IPS DF 6.9 (cell line): Measurements from ENCODE around the gene CTCF.

Source experiments
- DNase-seq: peaks from one replicate; pipeline ENCODE4 v3.0.0-alpha.2; 2013; ENCODE audit warnings: low read depth, low spot score
- H3K27ac ChIP-seq: one replicate; pipeline ENCODE4 v1.5.1; 2013; ENCODE audit warnings: low read length, control low read depth
- H3K27me3 ChIP-seq: 2 replicates; pipeline ENCODE4 v1.6.1; 2013; ENCODE audit warnings: mild to moderate bottlenecking, low read length; ENCODE audit not compliant: control insufficient read depth, insufficient read depth
- H3K36me3 ChIP-seq: 2 replicates; pipeline ENCODE4 v1.6.1; 2013; ENCODE audit warnings: low read length; ENCODE audit not compliant: control insufficient read depth, insufficient read depth
- H3K4me1 ChIP-seq: 2 replicates; pipeline ENCODE4 v1.6.1; 2013; ENCODE audit warnings: low read length; ENCODE audit not compliant: control insufficient read depth, insufficient read depth
- H3K4me3 ChIP-seq: 2 replicates; pipeline ENCODE4 v1.5.1; 2013; ENCODE audit warnings: mild to moderate bottlenecking, low read length
- H3K9me3 ChIP-seq: 2 replicates; pipeline ENCODE4 v1.6.1; 2013; ENCODE audit warnings: low read length, inconsistent platforms; ENCODE audit not compliant: control insufficient read depth, insufficient read depth
- WGBS: extraction: QIAGEN DNeasy Blood & Tissue Kit; methylation state at CpG from one replicate; pipeline ENCODE4 v1.1.7; 2013; ENCODE audit warnings: mixed read lengths, missing lambda C conversion rate; ENCODE audit not compliant: insufficient read length, insufficient coverage; 5-methylcytosine and 5-hydroxymethylcytosine counted together

CTCF gene

DNA sequence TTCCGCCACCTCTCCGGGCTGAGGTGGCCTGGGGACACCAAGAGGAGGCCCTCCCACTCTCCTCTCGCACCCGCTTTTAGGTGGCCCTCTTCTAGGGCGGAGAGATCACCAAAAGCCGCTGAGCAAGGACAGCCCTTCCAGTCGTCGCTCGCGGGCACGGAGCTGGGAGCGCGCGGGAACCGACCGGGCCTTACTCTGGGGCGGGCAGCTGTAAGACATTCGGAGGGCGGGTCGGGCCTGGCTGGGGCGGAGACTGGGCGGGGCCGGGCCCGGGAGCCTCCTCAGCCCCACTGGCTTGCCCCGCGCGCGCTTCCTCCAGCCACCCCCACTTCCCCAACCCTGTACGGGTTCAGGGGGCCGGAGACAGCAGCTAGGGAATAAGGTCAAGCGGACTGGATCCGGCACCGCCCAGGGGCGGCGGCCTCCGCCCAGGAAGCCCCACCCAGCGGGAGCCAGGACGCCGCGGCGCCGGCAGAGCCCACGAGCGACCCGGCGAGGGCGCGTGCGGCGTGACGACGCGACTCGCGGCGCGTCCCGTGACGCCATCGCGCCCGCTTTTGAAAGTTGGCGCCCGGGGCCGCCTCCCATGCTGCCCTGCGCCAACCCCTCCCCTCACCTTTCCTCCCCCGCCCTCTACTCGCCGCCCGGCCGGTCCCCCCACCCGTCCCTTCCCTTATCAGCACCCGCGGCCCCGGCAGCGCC lies 351 bp upstream of the CTCF start:
- no peaks in the 10 kb centered on the region for H3K36me3 ChIP-seq
- WGBS = no CpG with 5 or more reads among the region's 76 CpGs
- 0 out of 2 replicates have a peak, but pooled peaks cover 1% of the 10 kb centered on the region for H3K4me1 ChIP-seq
- DNase-seq = peak; percentile 87
- no peaks in the 10 kb centered on the region for H3K27me3 ChIP-seq
- no peaks in the 10 kb centered on the region for H3K9me3 ChIP-seq
- H3K27ac ChIP-seq = no peak overlapping the region
- H3K4me3 ChIP-seq = peak overlapping the region; percentile 90; the same call in 1 of the 2 replicates

GRCh38 chr16:67562918-67563707 lies 787 bp downstream of the CTCF start:
- Histone ChIP-seq H3K27ac (no peak overlapping the region), H3K4me3 (peak overlapping the region; percentile 90), H3K36me3 (no peaks in the 10 kb centered on the region), H3K27me3 (no peaks in the 10 kb centered on the region), H3K4me1 (0 out of 2 replicates have a peak, but pooled peaks cover 1% of the 10 kb centered on the region), H3K9me3 (no peaks in the 10 kb centered on the region)
- DNase-seq = no peak
- no CpG with 5 or more reads among the region's 96 CpGs for WGBS

- peak overlapping the region; percentile 90; the same call in 1 of the 2 replicates for H3K4me3 ChIP-seq
- no peaks in the 10 kb centered on the region for H3K27me3 ChIP-seq
- no peak overlapping the region for H3K27ac ChIP-seq
- WGBS = no CpG with 5 or more reads among the region's 20 CpGs
- 0 out of 2 replicates have a peak, but pooled peaks cover 1% of the 10 kb centered on the region for H3K4me1 ChIP-seq
- no peaks in the 10 kb centered on the region for H3K36me3 ChIP-seq
- no peaks in the 10 kb centered on the region for H3K9me3 ChIP-seq
- no peak for DNase-seq
These were observed 1.6 kb downstream of the CTCF start for GRCh38 chr16:67563708-67564468.

GRCh38 chr16:67565470-67566100 lies 3.3 kb downstream of the CTCF start:
- no CpG with 5 or more reads among the region's 8 CpGs for WGBS
- H3K27me3 ChIP-seq = no peaks in the 10 kb centered on the region
- H3K36me3 ChIP-seq = no peaks in the 10 kb centered on the region
- H3K4me1 ChIP-seq = 0 out of 2 replicates have a peak, but pooled peaks cover 1% of the 10 kb centered on the region
- no peak overlapping the region for H3K27ac ChIP-seq
- H3K4me3 ChIP-seq = no peak overlapping the region
- no peak for DNase-seq
- no peaks in the 10 kb centered on the region for H3K9me3 ChIP-seq

DNA sequence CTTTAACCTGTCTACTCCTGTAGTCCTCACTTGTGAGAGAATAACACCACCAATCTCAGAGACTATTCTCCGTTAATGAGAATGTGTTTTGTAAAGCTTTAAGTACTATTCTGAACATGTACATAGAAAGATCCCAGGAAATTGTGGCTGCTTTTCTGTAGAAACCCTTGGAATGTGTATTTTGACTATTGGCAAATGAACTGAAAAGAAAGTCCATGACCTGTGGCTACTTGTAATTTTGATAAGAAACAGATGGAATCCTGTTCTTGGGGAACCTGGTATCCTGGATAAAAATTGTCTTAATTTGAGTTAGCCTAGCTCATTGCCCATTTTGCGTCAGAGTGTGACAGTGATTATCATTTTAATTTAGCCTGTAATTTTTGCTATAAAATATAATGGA lies 9.1 kb downstream of the CTCF start:
- no peaks in the 10 kb centered on the region for H3K9me3 ChIP-seq
- H3K4me3 ChIP-seq = no peak overlapping the region
- no peak overlapping the region for H3K27ac ChIP-seq
- no peak for DNase-seq
- no peaks in the 10 kb centered on the region for H3K4me1 ChIP-seq
- H3K36me3 ChIP-seq = peaks cover 5% of the 10 kb centered on the region; the same call in 1 of the 2 replicates
- H3K27me3 ChIP-seq = no peaks in the 10 kb centered on the region
- WGBS = no CpG with 5 or more reads among the region's 2 CpGs

GRCh38 chr16:67571981-67572431 lies 9.7 kb downstream of the CTCF start:
- Histone ChIP-seq H3K9me3 (no peaks in the 10 kb centered on the region), H3K27me3 (no peaks in the 10 kb centered on the region), H3K4me1 (no peaks in the 10 kb centered on the region), H3K4me3 (no peak overlapping the region), H3K27ac (no peak overlapping the region), H3K36me3 (peaks cover 5% of the 10 kb centered on the region; the same call in 1 of the 2 replicates)
- WGBS = no CpG with 5 or more reads among the region's 4 CpGs
- no peak for DNase-seq

- no peaks in the 10 kb centered on the region for H3K4me1 ChIP-seq
- no peaks in the 10 kb centered on the region for H3K27me3 ChIP-seq
- WGBS = no CpG with 5 or more reads among the region's 4 CpGs
- no peak for DNase-seq
- H3K36me3 ChIP-seq = peaks cover 2% of the 10 kb centered on the region; the same call in 1 of the 2 replicates
- no peaks in the 10 kb centered on the region for H3K9me3 ChIP-seq
- no peak overlapping the region for H3K4me3 ChIP-seq
- no peak overlapping the region for H3K27ac ChIP-seq
These were observed 17.4 kb downstream of the CTCF start for GRCh38 chr16:67579686-67580085.

DNA sequence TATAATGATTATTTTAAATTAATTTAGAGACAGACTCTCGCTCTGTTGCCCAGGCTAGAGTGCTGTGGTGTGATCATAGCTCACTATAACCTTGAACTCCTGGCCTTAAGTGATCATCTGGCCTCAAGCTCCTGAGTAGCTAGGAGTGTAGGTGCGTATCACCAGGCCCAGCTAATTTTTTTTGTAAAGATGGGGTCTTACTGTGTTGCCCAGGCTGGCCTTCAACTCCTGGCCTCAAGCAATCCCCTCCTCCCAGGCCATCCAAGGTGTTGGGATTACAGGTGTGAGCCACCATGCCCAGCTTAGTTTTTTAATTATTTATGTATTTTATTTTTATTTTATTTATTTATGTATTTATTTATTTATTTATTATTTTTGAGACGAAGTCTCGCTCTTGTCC lies 17.9 kb downstream of the CTCF start:
- H3K36me3 ChIP-seq = no peaks in the 10 kb centered on the region
- H3K27ac ChIP-seq = no peak overlapping the region
- no CpG with 5 or more reads among the region's 4 CpGs for WGBS
- H3K9me3 ChIP-seq = no peaks in the 10 kb centered on the region
- no peaks in the 10 kb centered on the region for H3K27me3 ChIP-seq
- no peaks in the 10 kb centered on the region for H3K4me1 ChIP-seq
- H3K4me3 ChIP-seq = no peak overlapping the region
- no peak for DNase-seq

DNA sequence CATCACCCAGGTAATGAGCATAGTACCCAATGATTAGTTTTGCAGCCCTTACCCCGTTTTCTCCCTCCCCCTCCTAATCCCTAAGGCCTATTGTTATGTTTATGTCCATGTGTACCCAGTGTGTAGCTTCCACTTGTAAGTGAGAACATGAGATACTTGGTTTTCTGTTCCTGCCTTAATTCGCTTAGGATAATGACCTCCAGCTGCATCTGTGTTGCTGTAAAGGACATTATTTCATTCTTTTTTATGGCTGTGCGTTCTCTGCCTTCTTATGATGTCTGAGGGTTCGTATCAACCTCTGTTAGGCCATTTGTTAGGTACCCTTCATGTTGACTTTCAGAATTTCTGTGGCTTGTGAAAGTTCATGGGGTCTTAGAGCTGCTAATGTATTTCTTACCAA lies 31.0 kb downstream of the CTCF start:
- no peak overlapping the region for H3K27ac ChIP-seq
- no peak for DNase-seq
- 0 out of 2 replicates have a peak, but pooled peaks cover 3% of the 10 kb centered on the region for H3K36me3 ChIP-seq
- WGBS = no CpG with 5 or more reads among the region's 4 CpGs
- H3K4me1 ChIP-seq = peaks cover 2% of the 10 kb centered on the region; the same call in 1 of the 2 replicates
- H3K9me3 ChIP-seq = no peaks in the 10 kb centered on the region
- no peak overlapping the region for H3K4me3 ChIP-seq
- no peaks in the 10 kb centered on the region for H3K27me3 ChIP-seq

DNA sequence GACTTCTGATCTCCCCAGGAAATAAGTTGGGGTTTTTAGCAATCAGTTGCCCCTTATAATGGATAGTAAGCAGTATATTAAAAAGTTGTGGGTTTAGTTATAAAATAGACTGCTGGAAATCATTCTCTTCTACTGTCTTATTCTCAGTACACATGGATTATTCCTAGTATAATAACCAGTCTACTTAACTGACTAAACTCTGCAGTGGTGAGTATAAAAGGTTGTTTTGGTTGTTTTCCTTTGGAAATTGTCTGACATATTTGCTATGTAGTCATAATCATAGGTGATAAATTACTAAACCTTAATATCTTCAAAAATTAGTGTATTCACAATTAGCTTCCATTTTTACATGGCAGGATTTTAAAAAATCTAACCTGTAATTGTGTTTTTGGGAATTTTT lies 31.4 kb downstream of the CTCF start:
- no peak overlapping the region for H3K27ac ChIP-seq
- peaks cover 2% of the 10 kb centered on the region; the same call in 1 of the 2 replicates for H3K4me1 ChIP-seq
- no peak overlapping the region for H3K4me3 ChIP-seq
- H3K27me3 ChIP-seq = no peaks in the 10 kb centered on the region
- no peaks in the 10 kb centered on the region for H3K9me3 ChIP-seq
- H3K36me3 ChIP-seq = 0 out of 2 replicates have a peak, but pooled peaks cover 3% of the 10 kb centered on the region
- DNase-seq = no peak
